Measurements from ENCODE around the gene SNRK. TPM values are rescaled to one million over a fixed set of nuclear protein-coding genes. Genes with fewer than 3 reads are reported as not detected.

SNRK gene
- total and polyA plus RNA-seq, 2 donors (not counting 3 experiments of a cell fraction or from before 2014, with no cell fraction given) = 43.3 to 99.9 TPM

- Histone ChIP-seq H3K4me3 (replicated peaks in 1 of 3; ENCODE audit: insufficient read depth in 1 of 3, low read depth in 1 of 3, low read length in 3 of 3) (peak overlapping the region; percentile 60 to 100 (median 99)), H3K4me2 (ENCODE audit: insufficient read depth, low read length) (peak overlapping the region; percentile 95), H2AFZ (ENCODE audit: low read depth, low read length) (no peak overlapping the region), H3K9me1 (replicated peaks; ENCODE audit: control insufficient read depth, extremely low read depth, insufficient read depth, low read length) (no peaks in the 10 kb centered on the region), H3K79me2 (ENCODE audit: control insufficient read depth, insufficient read depth, low read length) (peaks cover 73% of the 10 kb centered on the region), H3K27me3 (ENCODE audit: control insufficient read depth in 2 of 2, insufficient read depth in 2 of 2, low read length in 2 of 2) (no peaks in the 10 kb centered on the region), H3K9me3 (replicated peaks; ENCODE audit: control insufficient read depth, insufficient read depth, low read length) (no peaks in the 10 kb centered on the region), H3K27ac (ENCODE audit: insufficient read depth, low read depth, low read length) (peak overlapping the region; percentile 100), H4K20me1 (replicated peaks; ENCODE audit: control insufficient read depth, extremely low read depth, insufficient read depth, low read length) (peaks cover 13% of the 10 kb centered on the region), H3K36me3 (ENCODE audit: control insufficient read depth in 2 of 2, extremely low read depth in 1 of 2, insufficient read depth in 2 of 2, low read length in 2 of 2) (peaks cover 0 to 20% of the 10 kb centered on the region in 2 experiments), H3K9ac (replicated peaks; ENCODE audit: extremely low read depth, insufficient read depth, low read length) (peak overlapping the region; percentile 100), H3K4me1 (ENCODE audit: control insufficient read depth, extremely low read depth, insufficient read depth, low read length) (peaks cover 60% of the 10 kb centered on the region)
- intact Hi-C loops (cut with micrococcal nuclease) = loop anchor here (1.0 to 10.0 kb wide), 4 partner anchors 214 to 948 kb away; no protein-coding TSS in a partner anchor
- dilution Hi-C loops (cut with MboI; ENCODE audit: extremely low pct_ligation_motif_present, low sequenced_read_pairs) = no loop called here
- TF ChIP-seq GATA2 (IDR thresholded peaks at IDR 0.05; ENCODE audit: insufficient read depth, insufficient read length, low read depth, low read length) (no peak), POLR2A (IDR thresholded peaks at IDR 0.05; ENCODE audit: low read depth, low read length) (no peak), EZH2 (IDR thresholded peaks at IDR 0.05; ENCODE audit: borderline replicate concordance, low read depth, low read length, severe bottlenecking) (no peak), POLR2AphosphoS5 (IDR thresholded peaks at IDR 0.05; ENCODE audit: insufficient read depth, low read depth, low read length) (no peak), FOS (IDR thresholded peaks at IDR 0.05; ENCODE audit: borderline replicate concordance, insufficient read depth, low read length) (no peak), MYC (IDR thresholded peaks at IDR 0.05; ENCODE audit: low read depth, low read length) (no peak), MAX (IDR thresholded peaks at IDR 0.05; ENCODE audit: insufficient read depth, insufficient read length) (no peak)
- TF ChIP-seq, protein P1, sequence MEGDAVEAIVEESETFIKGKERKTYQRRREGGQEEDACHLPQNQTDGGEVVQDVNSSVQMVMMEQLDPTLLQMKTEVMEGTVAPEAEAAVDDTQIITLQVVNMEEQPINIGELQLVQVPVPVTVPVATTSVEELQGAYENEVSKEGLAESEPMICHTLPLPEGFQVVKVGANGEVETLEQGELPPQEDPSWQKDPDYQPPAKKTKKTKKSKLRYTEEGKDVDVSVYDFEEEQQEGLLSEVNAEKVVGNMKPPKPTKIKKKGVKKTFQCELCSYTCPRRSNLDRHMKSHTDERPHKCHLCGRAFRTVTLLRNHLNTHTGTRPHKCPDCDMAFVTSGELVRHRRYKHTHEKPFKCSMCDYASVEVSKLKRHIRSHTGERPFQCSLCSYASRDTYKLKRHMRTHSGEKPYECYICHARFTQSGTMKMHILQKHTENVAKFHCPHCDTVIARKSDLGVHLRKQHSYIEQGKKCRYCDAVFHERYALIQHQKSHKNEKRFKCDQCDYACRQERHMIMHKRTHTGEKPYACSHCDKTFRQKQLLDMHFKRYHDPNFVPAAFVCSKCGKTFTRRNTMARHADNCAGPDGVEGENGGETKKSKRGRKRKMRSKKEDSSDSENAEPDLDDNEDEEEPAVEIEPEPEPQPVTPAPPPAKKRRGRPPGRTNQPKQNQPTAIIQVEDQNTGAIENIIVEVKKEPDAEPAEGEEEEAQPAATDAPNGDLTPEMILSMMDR (IDR thresholded peaks at IDR 0.05; ENCODE audit: extremely low read depth in 1 of 2, insufficient read depth in 1 of 2, low read depth in 1 of 2, low read length in 2 of 2) = no peak
- FAIRE-seq (no peak), DNase-seq (ENCODE audit: low read depth, low spot score) (no peak)
- ChIA-PET CTCF (no interaction called here), POLR2A (interaction anchor here (0.6 kb wide), 1 partner anchor 25 kb away, joined by 8 read pairs; no protein-coding TSS in a partner anchor)
- BruUV-seq (replicated peaks) = TSS peak; percentile 13
These were observed 2.5 kb downstream of the SNRK start for GRCh38 chr3:43288850-43289249.

Measured in endothelial cell of umbilical vein (primary cell).